ENCODE measurements around the gene NAP1L1.
A peak's percentile ranks its signal among the peaks of the same experiment; 100 is the strongest.

Gene NAP1L1

GRCh38 chr12:76106631-76107030 is 22.1 kb upstream of the NAP1L1 start:
- Histone ChIP-seq H3K36me3 (ENCODE audit: control insufficient read depth, insufficient read depth, low read length) (no peaks in the 10 kb centered on the region), H3K27ac (ENCODE audit: low read depth, low read length) (no peak overlapping the region), H3K9ac (ENCODE audit: low read length) (no peak overlapping the region), H3K27me3 (ENCODE audit: control insufficient read depth, insufficient read depth, low read length) (no peaks in the 10 kb centered on the region), H3K4me1 (ENCODE audit: control insufficient read depth, insufficient read depth, low read length) (no peaks in the 10 kb centered on the region), H3K4me3 (ENCODE audit: low read length) (no peak overlapping the region)

GRCh38 chr12:76103958-76104357 is 19.5 kb upstream of the NAP1L1 start:
- H3K4me1 ChIP-seq (ENCODE audit: control insufficient read depth, insufficient read depth, low read length): no peaks in the 10 kb centered on the region
- no peak overlapping the region for H3K4me3 ChIP-seq (ENCODE audit: low read length)
- H3K9ac ChIP-seq (ENCODE audit: low read length): no peak overlapping the region
- no peak overlapping the region for H3K27ac ChIP-seq (ENCODE audit: low read depth, low read length)
- no peaks in the 10 kb centered on the region for H3K36me3 ChIP-seq (ENCODE audit: control insufficient read depth, insufficient read depth, low read length)
- H3K27me3 ChIP-seq (ENCODE audit: control insufficient read depth, insufficient read depth, low read length): no peaks in the 10 kb centered on the region

- H3K27me3 ChIP-seq (ENCODE audit: control insufficient read depth, insufficient read depth, low read length): no peaks in the 10 kb centered on the region
- H3K4me3 ChIP-seq (ENCODE audit: low read length): no peak overlapping the region
- no peak overlapping the region for H3K9ac ChIP-seq (ENCODE audit: low read length)
- H3K4me1 ChIP-seq (ENCODE audit: control insufficient read depth, insufficient read depth, low read length): no peaks in the 10 kb centered on the region
- H3K27ac ChIP-seq (ENCODE audit: low read depth, low read length): no peak overlapping the region
- H3K36me3 ChIP-seq (ENCODE audit: control insufficient read depth, insufficient read depth, low read length): no peaks in the 10 kb centered on the region
These were observed 17.4 kb upstream of the NAP1L1 start for GRCh38 chr12:76101739-76102385.

GRCh38 chr12:76096079-76096646 is 11.7 kb upstream of the NAP1L1 start:
- Histone ChIP-seq H3K4me3 (ENCODE audit: low read length) (no peak overlapping the region), H3K4me1 (ENCODE audit: control insufficient read depth, insufficient read depth, low read length) (no peaks in the 10 kb centered on the region), H3K27me3 (ENCODE audit: control insufficient read depth, insufficient read depth, low read length) (no peaks in the 10 kb centered on the region), H3K36me3 (ENCODE audit: control insufficient read depth, insufficient read depth, low read length) (no peaks in the 10 kb centered on the region), H3K27ac (ENCODE audit: low read depth, low read length) (no peak overlapping the region), H3K9ac (ENCODE audit: low read length) (no peak overlapping the region)

- H3K4me1 ChIP-seq (ENCODE audit: control insufficient read depth, insufficient read depth, low read length): no peaks in the 10 kb centered on the region
- no peaks in the 10 kb centered on the region for H3K27me3 ChIP-seq (ENCODE audit: control insufficient read depth, insufficient read depth, low read length)
- no peaks in the 10 kb centered on the region for H3K36me3 ChIP-seq (ENCODE audit: control insufficient read depth, insufficient read depth, low read length)
- H3K27ac ChIP-seq (ENCODE audit: low read depth, low read length): no peak overlapping the region
- no peak overlapping the region for H3K4me3 ChIP-seq (ENCODE audit: low read length)
- no peak overlapping the region for H3K9ac ChIP-seq (ENCODE audit: low read length)
These were observed 10.3 kb upstream of the NAP1L1 start for GRCh38 chr12:76094754-76095153.

GRCh38 chr12:76091246-76091754 is 6.8 kb upstream of the NAP1L1 start:
- H3K4me1 ChIP-seq (ENCODE audit: control insufficient read depth, insufficient read depth, low read length): no peaks in the 10 kb centered on the region
- H3K27me3 ChIP-seq (ENCODE audit: control insufficient read depth, insufficient read depth, low read length): no peaks in the 10 kb centered on the region
- H3K9ac ChIP-seq (ENCODE audit: low read length): no peak overlapping the region
- H3K27ac ChIP-seq (ENCODE audit: low read depth, low read length): no peak overlapping the region
- no peaks in the 10 kb centered on the region for H3K36me3 ChIP-seq (ENCODE audit: control insufficient read depth, insufficient read depth, low read length)
- no peak overlapping the region for H3K4me3 ChIP-seq (ENCODE audit: low read length)

GRCh38 chr12:76085520-76085868 is 1.0 kb upstream of the NAP1L1 start:
- no peaks in the 10 kb centered on the region for H3K27me3 ChIP-seq (ENCODE audit: control insufficient read depth, insufficient read depth, low read length)
- H3K27ac ChIP-seq (ENCODE audit: low read depth, low read length): peak overlapping the region; percentile 97
- H3K4me3 ChIP-seq (ENCODE audit: low read length): peak overlapping the region; percentile 90
- no peaks in the 10 kb centered on the region for H3K36me3 ChIP-seq (ENCODE audit: control insufficient read depth, insufficient read depth, low read length)
- H3K4me1 ChIP-seq (ENCODE audit: control insufficient read depth, insufficient read depth, low read length): peaks cover 7% of the 10 kb centered on the region
- no peak overlapping the region for H3K9ac ChIP-seq (ENCODE audit: low read length)

- Histone ChIP-seq H3K4me3 (ENCODE audit: low read length) (peak overlapping the region; percentile 90), H3K9ac (ENCODE audit: low read length) (peak overlapping the region; percentile 2), H3K27ac (ENCODE audit: low read depth, low read length) (peak overlapping the region; percentile 97), H3K36me3 (ENCODE audit: control insufficient read depth, insufficient read depth, low read length) (no peaks in the 10 kb centered on the region), H3K27me3 (ENCODE audit: control insufficient read depth, insufficient read depth, low read length) (no peaks in the 10 kb centered on the region), H3K4me1 (ENCODE audit: control insufficient read depth, insufficient read depth, low read length) (peaks cover 7% of the 10 kb centered on the region)
These were observed 506 bp upstream of the NAP1L1 start for GRCh38 chr12:76084863-76085519.

- Histone ChIP-seq H3K27me3 (ENCODE audit: control insufficient read depth, insufficient read depth, low read length) (no peaks in the 10 kb centered on the region), H3K27ac (ENCODE audit: low read depth, low read length) (peak overlapping the region; percentile 97), H3K4me1 (ENCODE audit: control insufficient read depth, insufficient read depth, low read length) (peaks cover 7% of the 10 kb centered on the region), H3K36me3 (ENCODE audit: control insufficient read depth, insufficient read depth, low read length) (no peaks in the 10 kb centered on the region), H3K9ac (ENCODE audit: low read length) (no peak overlapping the region), H3K4me3 (ENCODE audit: low read length) (peak overlapping the region; percentile 90)
These were observed 1.1 kb downstream of the NAP1L1 start for GRCh38 chr12:76083246-76083903.

GRCh38 chr12:76081909-76082308 is 2.6 kb downstream of the NAP1L1 start:
- H3K27ac ChIP-seq (ENCODE audit: low read depth, low read length): no peak overlapping the region
- H3K4me3 ChIP-seq (ENCODE audit: low read length): no peak overlapping the region
- no peaks in the 10 kb centered on the region for H3K27me3 ChIP-seq (ENCODE audit: control insufficient read depth, insufficient read depth, low read length)
- peaks cover 7% of the 10 kb centered on the region for H3K4me1 ChIP-seq (ENCODE audit: control insufficient read depth, insufficient read depth, low read length)
- H3K9ac ChIP-seq (ENCODE audit: low read length): no peak overlapping the region
- no peaks in the 10 kb centered on the region for H3K36me3 ChIP-seq (ENCODE audit: control insufficient read depth, insufficient read depth, low read length)

- no peak overlapping the region for H3K27ac ChIP-seq (ENCODE audit: low read depth, low read length)
- H3K27me3 ChIP-seq (ENCODE audit: control insufficient read depth, insufficient read depth, low read length): no peaks in the 10 kb centered on the region
- H3K36me3 ChIP-seq (ENCODE audit: control insufficient read depth, insufficient read depth, low read length): no peaks in the 10 kb centered on the region
- no peak overlapping the region for H3K4me3 ChIP-seq (ENCODE audit: low read length)
- H3K4me1 ChIP-seq (ENCODE audit: control insufficient read depth, insufficient read depth, low read length): peaks cover 7% of the 10 kb centered on the region
- H3K9ac ChIP-seq (ENCODE audit: low read length): no peak overlapping the region
These were observed 3.6 kb downstream of the NAP1L1 start for GRCh38 chr12:76080729-76081415.

All from rectal smooth muscle tissue (tissue), 1 donor.